ENCODE data around the gene SYK. TPM values are rescaled to one million over a fixed set of nuclear protein-coding genes. Genes with fewer than 3 reads are reported as not detected.

Gene SYK
- total RNA-seq, 1 donor from 2014 or later, result 29.2 TPM

- TF ChIP-seq, protein P1, sequence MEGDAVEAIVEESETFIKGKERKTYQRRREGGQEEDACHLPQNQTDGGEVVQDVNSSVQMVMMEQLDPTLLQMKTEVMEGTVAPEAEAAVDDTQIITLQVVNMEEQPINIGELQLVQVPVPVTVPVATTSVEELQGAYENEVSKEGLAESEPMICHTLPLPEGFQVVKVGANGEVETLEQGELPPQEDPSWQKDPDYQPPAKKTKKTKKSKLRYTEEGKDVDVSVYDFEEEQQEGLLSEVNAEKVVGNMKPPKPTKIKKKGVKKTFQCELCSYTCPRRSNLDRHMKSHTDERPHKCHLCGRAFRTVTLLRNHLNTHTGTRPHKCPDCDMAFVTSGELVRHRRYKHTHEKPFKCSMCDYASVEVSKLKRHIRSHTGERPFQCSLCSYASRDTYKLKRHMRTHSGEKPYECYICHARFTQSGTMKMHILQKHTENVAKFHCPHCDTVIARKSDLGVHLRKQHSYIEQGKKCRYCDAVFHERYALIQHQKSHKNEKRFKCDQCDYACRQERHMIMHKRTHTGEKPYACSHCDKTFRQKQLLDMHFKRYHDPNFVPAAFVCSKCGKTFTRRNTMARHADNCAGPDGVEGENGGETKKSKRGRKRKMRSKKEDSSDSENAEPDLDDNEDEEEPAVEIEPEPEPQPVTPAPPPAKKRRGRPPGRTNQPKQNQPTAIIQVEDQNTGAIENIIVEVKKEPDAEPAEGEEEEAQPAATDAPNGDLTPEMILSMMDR (IDR thresholded peaks at IDR 0.05; ENCODE audit: insufficient read depth, low read length, severe bottlenecking), result peak; percentile 89
- FAIRE-seq (peak; percentile 99), DNase-seq (ENCODE audit: low read depth) (peak; percentile 75)
Observed at GRCh38 chr9:90914868-90915483, 113.4 kb downstream of the SYK start.

GRCh38 chr9:90915693-90916092, 114.1 kb downstream of the SYK start:
- TF ChIP-seq, protein P1 (IDR thresholded peaks at IDR 0.05; ENCODE audit: insufficient read depth, low read length, severe bottlenecking), result peak; percentile 29
- no peak for DNase-seq (ENCODE audit: low read depth)
- Histone ChIP-seq H3K36me3 (ENCODE audit: control insufficient read depth, insufficient read depth, low read length) (no peaks in the 10 kb centered on the region), H3K4me3 (ENCODE audit: low read depth, low read length) (no peak overlapping the region), H3K27me3 (ENCODE audit: control insufficient read depth, insufficient read depth, low read length) (no peaks in the 10 kb centered on the region)
- FAIRE-seq, result no peak

More at GRCh38 chr9:90914868-90915483, 113.4 kb downstream of the SYK start:
- Histone ChIP-seq H3K27me3 (ENCODE audit: control insufficient read depth, insufficient read depth, low read length) (no peaks in the 10 kb centered on the region), H3K4me3 (ENCODE audit: low read depth, low read length) (no peak overlapping the region), H3K36me3 (ENCODE audit: control insufficient read depth, insufficient read depth, low read length) (no peaks in the 10 kb centered on the region)

DNA sequence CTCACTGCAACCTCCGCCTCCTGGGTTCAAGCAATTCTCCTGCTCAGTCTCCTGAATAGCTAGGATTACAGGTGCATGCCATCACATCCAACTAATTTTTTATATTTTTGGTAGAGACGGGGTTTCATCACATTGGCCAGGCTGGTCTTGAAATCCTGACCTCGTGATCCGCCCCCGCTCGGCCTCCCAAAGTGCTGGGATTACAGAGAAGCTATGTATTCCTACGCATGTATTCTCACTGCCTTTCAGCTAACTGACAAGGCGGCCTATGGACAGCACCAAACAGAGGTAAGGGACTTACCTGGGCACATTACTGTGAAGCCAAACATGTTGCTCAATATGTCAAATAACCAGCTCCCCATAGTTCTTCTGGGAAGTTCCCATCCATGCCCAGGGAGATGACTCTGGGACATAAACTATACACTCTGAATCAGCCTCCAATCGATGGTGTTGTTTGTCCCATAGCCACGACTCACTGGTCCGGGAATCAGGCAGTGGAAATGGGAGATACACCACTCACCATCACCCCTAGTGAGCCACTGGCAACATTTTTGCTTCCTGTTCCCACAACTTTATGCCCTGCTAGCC, 114.6 kb downstream of the SYK start:
- peak; percentile 80 for DNase-seq (ENCODE audit: low read depth)
- H3K27me3 ChIP-seq (ENCODE audit: control insufficient read depth, insufficient read depth, low read length), result no peaks in the 10 kb centered on the region
- H3K4me3 ChIP-seq (ENCODE audit: low read depth, low read length), result no peak overlapping the region
- TF ChIP-seq, protein P1 (IDR thresholded peaks at IDR 0.05; ENCODE audit: insufficient read depth, low read length, severe bottlenecking), result no peak
- FAIRE-seq, result no peak
- no peaks in the 10 kb centered on the region for H3K36me3 ChIP-seq (ENCODE audit: control insufficient read depth, insufficient read depth, low read length)

DNA sequence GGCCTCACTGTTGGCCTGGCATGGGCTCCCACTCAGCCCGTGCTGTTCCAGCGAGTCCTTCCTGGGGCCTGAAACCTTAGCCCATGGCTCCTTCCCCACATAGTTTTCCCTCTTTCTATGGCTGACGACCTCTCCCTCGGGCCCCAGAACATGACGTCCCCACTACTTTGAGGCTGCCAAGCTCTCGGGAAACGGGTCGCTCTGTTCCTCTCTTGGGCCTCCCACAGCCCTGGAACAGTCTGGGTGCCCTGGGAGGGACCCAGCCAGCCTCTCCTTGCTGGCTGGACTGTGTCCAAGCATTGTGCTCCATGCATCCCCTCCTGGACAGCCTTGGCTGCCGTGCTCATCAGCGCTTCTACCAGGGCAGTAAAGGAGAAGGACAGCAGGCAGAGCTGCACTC, 118.3 kb downstream of the SYK start:
- no peaks in the 10 kb centered on the region for H3K36me3 ChIP-seq (ENCODE audit: control insufficient read depth, insufficient read depth, low read length)
- FAIRE-seq (no peak), DNase-seq (ENCODE audit: low read depth) (no peak)
- no peak overlapping the region for H3K4me3 ChIP-seq (ENCODE audit: low read depth, low read length)
- no peaks in the 10 kb centered on the region for H3K27me3 ChIP-seq (ENCODE audit: control insufficient read depth, insufficient read depth, low read length)
- TF ChIP-seq, protein P1 (IDR thresholded peaks at IDR 0.05; ENCODE audit: insufficient read depth, low read length, severe bottlenecking), result no peak

DNA sequence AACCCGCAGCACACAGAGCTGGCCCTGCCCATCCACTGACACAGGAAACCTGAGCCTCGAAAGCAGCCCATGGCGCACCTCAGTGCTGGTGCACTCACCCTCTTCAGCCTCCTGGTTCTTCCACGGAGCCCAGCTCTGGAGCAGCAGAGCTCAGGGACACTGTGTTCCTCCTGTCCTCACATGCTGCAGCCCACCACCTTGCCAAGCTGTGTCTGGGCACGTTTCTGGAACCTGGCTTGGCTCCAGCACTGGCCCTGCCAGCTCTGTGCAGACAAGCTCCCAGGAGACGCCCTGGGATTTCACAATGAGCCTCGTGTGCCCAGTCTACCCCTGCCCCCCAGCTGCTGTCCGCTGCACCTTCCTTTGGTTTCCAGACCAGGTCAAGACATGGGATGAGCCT, 119.5 kb downstream of the SYK start:
- no peak overlapping the region for H3K4me3 ChIP-seq (ENCODE audit: low read depth, low read length)
- TF ChIP-seq, protein P1 (IDR thresholded peaks at IDR 0.05; ENCODE audit: insufficient read depth, low read length, severe bottlenecking), result no peak
- H3K36me3 ChIP-seq (ENCODE audit: control insufficient read depth, insufficient read depth, low read length), result no peaks in the 10 kb centered on the region
- FAIRE-seq (no peak), DNase-seq (ENCODE audit: low read depth) (peak; percentile 97)
- H3K27me3 ChIP-seq (ENCODE audit: control insufficient read depth, insufficient read depth, low read length), result no peaks in the 10 kb centered on the region

Data from bronchial epithelial cell (primary cell).